NCI-H524 (cell line): Measurements from ENCODE around the gene TSPAN5.

Source experiments
- DNase-seq, 2 experiments: peaks; one replicate each; lab custom pipeline; 2025; lab: John Stamatoyannopoulos, UW

The TSPAN5 gene

DNA sequence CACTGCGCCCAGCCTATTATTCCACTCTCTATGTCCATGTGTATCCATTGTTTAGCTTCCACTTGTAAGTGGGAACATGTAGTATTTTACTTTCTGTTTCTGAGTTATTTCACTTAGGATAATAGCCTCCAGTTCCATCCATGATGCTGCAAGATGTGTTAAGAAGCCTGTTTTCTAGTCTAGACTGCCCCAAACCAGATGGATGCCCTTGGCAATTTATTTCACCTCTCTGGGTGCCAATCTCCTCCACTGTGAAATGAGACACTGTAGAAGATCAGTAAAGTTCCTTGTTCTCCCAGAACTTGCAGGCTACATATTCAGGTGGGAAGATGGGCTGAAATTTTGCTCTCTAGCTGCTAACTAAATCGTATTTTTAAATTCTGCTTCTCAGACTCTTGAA is 72.8 kb downstream of the TSPAN5 start:
- DNase-seq = no peak

DNA sequence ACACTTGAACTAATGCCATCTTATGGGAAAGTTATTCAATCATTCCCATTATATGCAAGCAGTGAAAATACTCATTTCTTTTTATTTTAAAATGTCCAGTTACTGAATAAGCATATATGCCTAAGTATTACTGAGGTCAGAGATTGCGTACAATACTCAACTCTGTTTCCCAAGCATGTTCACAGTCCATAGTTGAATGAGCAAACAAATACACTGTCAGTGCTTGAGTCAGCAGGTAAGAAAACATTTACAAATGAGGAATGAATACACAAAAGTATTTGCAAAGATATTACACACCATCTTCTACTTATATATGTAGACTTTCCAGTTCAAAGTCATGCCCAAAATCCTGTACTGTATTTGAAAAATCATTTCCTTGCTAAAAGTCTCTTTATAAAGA is 74.1 kb downstream of the TSPAN5 start:
- no peak for DNase-seq

DNA sequence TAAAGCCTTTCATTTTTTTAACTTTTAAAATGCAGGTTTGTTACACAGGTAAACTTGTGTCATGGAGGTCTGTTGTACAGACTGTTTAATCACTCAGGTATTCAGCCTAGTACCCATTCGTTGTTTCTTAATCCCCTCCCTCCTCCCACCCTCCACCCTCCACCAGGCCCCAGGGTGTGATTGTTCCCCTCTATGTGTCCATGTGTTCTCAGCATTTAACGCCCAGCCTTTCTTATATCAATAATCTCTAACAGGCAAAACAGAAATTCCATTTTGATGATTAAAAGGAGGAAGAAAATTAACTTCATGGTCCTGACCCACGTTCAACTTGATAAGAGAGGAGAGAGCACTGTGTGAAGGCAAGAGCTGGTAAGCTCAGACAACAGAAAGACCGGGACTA is 75.1 kb downstream of the TSPAN5 start:
- DNase-seq = no peak

DNA sequence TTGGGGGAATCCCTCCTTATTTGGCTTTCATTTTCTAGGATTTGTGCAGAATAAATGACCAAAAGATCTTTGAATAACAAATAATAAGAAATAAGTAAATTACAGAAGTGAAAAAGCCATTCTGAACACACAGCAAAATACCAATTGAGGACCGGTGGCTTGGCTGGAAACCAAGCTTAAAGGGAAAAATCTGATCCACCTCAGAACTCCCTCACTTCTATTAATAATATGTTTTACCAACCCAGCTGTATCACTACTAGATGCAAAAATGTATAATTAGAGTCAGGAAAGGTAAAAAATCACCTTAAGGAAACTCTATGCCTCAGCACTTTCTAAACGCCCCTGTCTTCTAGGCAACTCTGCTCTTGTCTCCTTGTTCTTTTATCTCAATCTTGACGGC is 77.3 kb downstream of the TSPAN5 start:
- no peak for DNase-seq

DNA sequence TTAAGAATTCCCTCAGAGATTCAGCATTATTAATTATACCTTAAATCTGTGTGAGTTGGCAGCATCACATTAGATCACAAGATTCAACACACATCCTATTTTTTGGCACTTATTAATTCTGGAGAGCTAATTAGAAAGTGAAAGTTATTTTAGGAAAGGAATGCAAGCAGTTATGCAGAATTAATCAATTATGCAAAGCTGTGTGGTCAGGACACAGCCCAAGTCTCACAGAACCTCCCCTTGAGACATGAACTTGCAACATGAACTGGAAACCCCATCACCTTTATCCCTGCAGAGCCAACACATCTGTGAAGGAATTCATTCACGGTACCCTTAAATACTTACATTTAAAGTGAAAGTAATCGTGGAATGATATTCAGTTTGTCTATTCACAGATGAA is 80.5 kb downstream of the TSPAN5 start:
- no peak for DNase-seq

DNA sequence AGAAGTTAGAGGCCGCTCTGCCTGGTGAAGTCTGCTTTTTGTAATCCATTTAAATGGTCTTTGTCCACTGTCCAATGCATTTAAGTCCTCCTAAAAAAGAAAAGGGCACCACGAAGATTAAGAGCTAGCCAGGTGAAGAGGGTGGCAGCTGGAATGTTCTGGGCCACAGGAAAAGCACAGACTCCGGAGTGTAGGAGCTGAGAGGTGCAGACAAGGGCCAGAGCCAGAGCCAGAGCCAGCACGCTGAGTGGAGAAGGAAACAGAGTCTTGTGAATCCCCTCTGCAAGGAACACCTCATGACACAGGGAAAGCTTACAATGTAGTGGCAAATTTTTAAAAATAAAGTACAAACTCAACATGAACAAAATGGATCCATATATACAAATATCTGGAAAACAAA is 83.6 kb downstream of the TSPAN5 start:
- peak in 1 of 2 experiments; percentile 17 for DNase-seq

DNA sequence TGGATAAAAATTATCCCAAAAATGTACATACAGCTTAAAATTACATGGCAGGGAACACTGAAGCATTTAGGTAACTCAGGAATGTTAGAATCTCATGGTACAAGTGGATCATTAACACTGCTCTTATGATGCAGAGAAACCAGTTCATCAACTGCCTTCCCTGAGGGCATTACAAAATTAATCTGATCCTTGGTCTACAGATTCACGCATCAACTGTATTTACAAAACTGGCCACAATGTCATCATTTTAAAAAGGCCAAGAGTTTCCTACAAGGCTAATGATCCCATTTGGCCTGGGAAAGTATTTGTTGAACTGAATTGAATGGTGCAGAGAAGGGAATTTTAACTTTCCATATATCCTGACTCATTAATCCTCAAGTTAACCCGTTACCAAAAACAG is 84.6 kb downstream of the TSPAN5 start:
- DNase-seq = peak in 1 of 2 experiments; percentile 38

DNA sequence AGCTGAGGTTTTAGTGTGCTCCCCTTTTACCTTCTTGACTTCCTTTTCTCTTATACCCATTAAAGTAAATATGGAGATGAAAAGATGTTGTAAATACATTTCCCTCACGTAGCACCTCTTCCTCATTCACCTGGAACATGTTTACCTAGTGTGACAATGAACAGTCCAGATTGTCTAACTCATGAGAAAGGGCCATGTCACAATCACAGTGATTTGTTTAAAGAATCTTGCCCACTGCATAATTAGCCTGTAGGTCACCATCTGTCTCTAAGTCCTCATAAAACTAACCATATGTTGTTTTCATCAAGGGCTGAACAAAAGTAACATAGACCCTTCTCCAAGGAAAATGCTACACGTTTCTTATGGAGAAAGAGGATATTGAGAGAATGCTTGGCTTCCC is 85.7 kb downstream of the TSPAN5 start:
- DNase-seq = peak; percentile 54 to 87

DNA sequence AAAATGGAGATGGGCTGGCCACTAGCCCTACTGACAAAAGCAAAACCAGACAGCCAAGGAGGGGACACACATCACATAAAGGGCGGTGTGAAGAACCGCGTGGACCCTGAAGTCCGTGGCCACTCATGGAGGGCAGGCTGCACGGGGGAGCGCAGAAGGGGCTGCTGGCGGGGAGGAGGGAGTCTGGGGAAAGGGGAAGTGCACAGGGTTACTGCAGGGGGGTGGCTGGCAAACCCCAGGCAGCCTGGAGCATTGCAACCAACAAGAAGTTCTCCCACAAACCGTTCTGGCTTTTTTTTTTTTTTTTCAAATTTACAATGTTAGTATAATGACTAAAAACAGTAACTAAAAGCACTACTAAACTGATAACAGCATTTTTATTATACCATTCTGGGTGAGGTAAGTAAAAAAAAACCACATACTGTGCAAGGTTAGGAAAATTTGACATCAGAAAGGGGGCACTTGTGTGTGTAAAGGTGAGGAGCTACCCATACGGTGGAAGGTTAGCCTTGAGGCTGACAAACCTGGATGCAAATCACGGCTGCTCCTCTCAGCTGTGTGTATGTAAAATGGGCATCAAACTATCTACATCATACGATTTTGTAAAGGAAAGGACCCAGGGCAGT is 87.1 kb downstream of the TSPAN5 start:
- DNase-seq = no peak

DNA sequence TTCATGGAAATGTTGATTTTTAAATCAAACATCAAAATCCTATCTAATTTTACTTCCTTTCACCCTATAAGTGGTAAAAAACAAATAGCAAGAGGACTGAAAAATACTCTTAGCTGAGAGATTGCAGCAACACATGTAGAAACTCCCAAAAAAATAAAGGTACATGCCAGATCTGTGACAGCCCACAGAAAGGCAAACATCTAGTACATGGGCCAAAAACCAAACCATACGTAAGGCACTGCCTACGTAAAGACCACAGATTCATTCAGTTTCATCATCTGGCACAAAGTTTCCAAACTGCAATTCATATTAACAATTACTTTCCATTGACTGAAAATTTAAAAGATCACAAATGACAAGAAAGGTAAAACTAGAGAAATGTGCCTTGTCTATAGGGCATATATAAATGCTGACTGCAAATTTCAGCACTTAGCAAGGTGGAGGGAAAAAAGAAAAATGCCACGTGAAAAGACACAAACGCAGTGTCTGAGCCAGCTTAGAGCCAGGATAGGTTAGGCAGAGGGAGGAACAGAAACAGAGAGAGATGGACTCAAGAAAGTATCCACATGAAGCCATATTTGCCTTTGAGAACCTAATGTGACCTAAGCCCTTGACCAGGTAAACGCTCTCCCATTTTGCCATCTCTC is 88.1 kb downstream of the TSPAN5 start:
- DNase-seq = no peak

DNA sequence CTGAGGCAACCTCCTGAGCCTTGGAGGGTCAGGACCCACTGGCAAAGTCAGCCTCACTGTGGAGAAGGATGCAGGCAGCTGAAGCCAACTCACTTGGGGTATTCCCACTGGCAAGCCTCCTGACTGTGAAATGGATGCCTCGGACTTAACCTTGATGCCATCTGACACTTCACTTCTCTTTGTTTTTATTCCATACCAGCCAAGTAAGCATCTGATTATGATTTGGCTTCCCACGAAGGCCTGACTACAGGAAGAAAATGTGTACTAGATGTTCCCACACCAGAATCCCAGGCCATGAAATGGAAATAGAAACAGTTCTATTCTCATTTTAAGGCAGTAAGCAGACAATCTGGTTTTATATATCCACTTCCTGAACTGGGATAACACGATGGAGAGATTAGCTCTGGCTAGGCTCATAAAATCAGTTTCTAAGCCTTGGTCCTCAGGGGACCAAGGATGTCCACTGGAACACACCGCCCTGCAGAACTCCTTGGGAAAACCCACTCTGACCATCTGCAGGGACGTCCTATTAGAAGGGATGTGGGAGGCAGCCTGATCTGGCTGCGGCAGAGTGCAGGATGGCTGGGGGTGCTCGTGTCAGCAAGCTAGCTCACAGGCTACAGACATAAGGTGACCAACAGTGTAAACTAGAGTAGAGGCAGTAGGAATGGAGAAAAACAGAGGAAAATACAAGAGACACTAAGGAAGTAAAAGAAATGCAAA is 89.3 kb downstream of the TSPAN5 start:
- DNase-seq = peak in 1 of 2 experiments; percentile 34

DNA sequence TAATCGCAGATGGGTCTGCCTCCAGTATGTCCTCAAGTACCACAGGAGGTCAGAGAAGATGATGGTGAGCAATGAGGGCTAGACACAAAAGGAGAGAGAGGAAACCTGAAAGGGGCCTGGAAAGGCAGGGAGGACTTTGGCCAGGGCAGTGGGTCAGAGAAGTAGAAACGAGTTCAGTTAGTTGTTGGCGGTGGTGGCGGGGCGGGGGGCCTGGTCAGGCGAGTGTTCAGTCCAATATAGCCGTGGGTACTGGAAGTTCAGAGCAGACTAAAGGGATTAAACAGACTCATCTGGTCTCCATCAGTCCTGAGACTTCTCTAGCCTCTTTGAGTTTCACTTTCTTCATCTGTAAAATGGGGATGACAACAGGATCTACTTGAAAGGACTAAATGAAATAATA is 90.8 kb downstream of the TSPAN5 start:
- DNase-seq = no peak

DNA sequence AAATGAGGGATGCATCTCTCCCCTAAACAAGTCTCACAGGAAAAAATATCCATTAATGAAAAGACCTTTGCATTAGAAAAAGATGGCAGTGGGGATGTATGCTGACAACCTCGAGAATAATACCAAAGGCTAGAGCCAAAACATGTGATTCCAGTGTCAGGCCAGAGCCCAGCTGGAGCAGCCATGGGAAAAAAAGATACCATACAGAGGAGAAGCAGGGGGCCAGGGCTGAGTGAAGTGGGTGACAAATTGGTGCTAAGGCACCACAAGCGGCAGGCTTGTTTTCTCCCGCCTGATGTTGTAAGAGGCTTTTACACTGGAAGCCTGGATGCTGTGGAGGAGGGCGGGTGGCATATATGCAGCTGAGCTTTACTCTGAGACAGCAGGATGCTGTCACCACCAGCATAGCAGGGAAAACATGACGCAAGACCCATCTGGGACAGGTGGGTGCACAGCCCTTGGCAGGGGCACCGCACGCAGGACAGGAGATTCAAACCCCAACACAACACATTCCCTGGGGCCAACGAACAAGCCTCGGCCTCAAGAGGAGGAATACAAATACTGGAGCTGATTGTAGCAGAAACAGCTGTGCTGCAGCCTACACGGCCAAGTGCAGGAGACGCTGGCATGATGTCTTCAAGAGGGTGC is 91.9 kb downstream of the TSPAN5 start:
- DNase-seq = peak; percentile 55 to 83

DNA sequence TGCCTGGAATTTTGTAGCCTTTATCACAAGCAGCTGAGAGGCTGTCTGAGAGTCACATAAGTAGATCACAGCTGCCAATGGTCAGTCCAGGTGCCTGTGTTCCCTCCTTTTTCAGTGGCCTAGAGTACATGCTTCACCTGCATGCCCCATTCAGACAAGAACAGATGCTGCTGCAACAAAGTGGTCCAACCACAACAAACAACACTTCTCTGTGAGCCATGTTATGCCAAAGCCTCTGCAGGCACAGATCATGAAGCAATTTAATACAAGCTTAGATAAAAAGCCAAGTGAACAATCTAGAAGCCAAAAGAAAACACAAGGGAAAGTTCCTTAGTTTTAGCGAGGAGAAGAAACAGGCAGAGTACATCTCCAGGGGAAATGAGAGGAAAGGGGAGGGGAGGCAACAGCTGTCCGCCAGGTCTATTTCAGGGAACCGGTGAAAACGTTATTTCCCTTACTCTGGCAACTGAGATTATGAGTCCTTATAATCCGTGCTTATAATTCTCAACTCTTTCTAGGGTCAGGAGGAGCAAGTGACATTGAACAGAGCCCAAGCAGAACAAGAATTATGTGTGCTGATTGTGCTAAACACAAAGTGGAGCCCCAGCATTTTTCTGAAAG is 92.6 kb downstream of the TSPAN5 start:
- peak in 1 of 2 experiments; percentile 52 for DNase-seq

DNA sequence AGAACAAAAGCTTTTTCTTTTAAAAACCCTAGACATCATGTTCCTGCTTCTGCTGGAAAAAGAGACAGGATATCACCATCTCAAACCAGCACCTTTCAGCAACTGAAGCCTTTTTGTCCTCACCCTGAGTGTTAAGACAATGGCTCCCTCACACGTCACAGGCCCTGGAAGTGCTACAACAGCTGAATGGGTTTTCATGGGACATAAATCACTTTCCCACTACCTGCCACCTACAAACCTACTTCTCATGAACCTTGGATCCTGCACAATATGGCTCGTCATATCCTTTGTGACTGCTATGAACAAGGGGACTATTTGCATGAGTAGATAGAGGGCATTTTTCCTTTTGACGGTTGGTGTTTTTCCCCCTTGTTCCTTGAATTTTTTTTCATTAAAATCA is 93.6 kb downstream of the TSPAN5 start:
- no peak for DNase-seq

DNA sequence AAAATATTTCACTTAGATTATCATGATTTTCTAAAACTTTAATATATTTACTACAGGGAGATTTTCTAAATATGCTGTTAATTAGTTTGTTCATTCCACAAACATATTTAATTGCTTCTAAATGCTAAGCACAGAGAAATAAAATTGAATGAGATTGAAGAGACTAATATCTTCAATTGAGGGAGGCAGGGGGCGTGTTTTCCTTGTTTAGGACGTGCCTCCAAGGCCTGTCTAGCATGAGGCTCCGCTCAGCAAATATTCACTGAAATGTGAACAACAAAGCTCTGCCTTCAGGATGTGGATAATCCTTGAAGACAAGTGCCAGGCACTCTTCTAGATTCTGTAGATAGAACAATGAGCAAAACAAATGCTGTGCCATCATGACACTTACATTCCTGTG is 98.1 kb downstream of the TSPAN5 start:
- DNase-seq = no peak

DNA sequence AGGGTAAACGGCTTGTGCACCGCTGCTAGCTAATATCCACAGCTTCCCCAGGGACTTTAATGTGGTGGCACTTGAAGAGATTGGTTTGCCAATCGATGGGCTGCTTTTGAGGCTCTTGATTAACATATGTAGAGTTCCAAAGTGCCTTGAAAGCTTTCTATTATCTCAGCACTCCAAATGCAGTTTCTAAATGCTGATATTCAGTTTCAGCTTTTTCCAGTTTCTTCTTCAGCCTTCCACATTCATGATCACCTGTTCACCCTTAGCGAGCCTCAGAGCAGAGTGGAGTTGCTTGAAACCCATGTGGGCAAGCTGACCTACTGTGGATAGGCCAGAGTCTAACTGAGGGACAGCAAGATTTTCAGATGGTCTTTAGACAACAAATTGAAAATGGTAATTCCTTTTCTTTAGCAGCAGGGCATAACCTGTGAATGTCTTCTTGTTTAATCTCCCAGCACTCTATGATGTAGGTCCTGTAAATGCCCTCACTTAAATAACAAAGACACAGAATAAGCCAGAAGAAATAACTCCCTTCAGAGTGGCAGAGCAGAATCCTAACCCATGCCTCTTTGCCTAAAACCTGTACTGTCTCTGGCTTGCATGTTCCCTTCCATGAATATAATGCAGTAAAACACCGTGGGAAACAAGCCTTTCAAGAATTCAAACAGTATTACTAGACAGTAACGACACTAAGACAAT is 99.8 kb downstream of the TSPAN5 start:
- peak; percentile 22 to 46 for DNase-seq

DNA sequence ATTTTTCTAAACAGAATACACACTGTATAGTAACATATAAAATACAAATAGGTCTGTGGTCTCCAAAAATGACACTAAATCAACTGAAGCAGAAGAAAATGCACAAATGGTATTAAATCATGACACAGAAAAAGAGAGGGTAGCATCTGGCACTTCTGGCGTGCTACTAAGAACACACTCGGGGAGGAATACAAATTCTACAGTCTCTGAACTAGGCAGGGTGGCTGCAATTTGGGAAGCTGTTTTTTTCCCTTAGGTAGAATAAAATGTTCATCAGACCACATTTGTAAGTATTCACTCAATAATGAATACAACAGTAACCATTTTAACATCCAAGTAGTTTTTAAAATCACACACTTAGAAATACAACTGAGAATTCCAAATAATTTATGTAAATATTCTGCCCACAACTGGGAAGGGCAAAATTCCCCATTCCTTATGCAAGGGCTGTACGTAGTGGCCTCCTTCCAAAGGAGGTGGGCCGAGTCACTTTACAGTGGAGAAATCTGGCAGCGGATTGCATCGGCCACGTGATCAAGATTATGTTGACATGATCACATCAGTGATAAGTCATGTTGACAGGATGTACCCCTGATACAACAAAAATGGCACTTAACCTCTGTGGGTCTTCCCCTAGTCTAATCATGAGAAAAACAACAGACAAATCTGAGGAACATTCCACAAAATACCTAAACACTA is 101.1 kb downstream of the TSPAN5 start:
- peak in 1 of 2 experiments; percentile 35 for DNase-seq

DNA sequence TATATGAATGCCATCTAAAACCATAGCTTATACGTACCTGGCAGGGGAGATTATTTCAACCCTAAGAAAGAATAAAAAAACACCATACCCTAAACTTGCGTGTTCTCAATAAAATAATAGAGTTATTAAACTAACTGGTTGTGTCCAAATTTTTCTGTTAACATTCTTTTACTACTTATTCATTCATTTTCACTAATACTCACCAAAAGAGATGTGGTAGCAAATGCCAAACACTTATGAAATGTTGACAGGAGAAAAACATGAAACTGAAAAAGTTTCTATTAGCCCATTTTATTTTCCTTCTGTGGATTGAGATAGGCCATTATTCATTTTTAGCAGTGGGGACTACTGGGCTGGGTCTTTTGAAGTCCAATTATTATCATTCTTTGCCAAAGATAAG is 102.0 kb downstream of the TSPAN5 start:
- DNase-seq = no peak

DNA sequence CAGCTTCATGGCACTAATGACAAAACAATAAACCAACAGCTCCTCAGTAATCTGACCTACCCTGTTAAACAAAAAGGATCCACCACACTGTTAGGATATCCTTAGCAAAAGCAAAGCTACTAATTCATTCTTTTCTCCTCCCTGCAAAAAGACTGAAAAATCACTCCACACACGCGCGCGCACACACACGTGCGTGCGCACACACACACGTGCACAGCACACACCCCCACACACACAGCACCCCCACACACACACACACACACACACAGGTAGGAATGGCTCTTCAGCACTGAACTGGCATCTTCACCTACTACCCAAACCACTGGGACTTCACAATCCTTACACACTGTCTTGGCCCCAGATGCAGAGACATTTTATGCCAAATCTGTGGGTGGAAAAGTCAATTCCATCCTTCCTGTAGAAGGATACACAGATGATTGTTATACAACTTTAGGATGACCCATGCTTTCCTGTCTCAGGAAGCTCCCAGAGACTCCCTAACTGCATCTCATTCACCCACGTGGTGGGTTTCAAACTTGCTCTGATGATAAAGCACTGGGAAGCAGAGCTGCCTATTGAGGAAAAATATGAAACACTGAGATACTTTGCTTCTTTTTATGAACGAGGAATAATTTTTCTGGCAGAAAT is 102.5 kb downstream of the TSPAN5 start:
- DNase-seq = no peak
